Kidney (tissue), 14 donors: ENCODE measurements around the gene UBAP2L. TPM values are rescaled to one million over a fixed set of nuclear protein-coding genes. Genes with fewer than 3 reads are reported as not detected.

ENCODE experiments used
- DNase-seq, 5 donors: peaks; one replicate each; pipeline ENCODE4 v3.0.0-alpha.2; 2013 to 2020
- FAIRE-seq: peaks from 2 replicates; lab custom pipeline; 2012; peaks lifted over from hg19 to GRCh38; lab: Jason Lieb, UNC
- H3K27ac ChIP-seq, 2 donors: one replicate each; pipeline ENCODE4 v1.7.0; 2013; ENCODE audit warnings: low read depth in 2 of 2, low read length in 2 of 2, inconsistent platforms in 1 of 2
- H3K27me3 ChIP-seq: one replicate; pipeline ENCODE4 v1.7.1; 2013; ENCODE audit warnings: low read length, inconsistent platforms; ENCODE audit not compliant: control insufficient read depth, insufficient read depth
- H3K36me3 ChIP-seq, 3 donors: one replicate each; pipeline versions ENCODE4 v1.7.0 to v1.7.1; 2013; ENCODE audit warnings: low read length in 3 of 3, control low read depth in 1 of 3, inconsistent platforms in 1 of 3; ENCODE audit not compliant: insufficient read depth in 3 of 3, control insufficient read depth in 2 of 3
- H3K4me1 ChIP-seq, 3 donors: one replicate each; pipeline versions ENCODE4 v1.7.0 to v1.7.1; 2013; ENCODE audit warnings: low read length in 3 of 3, inconsistent platforms in 1 of 3, low read depth in 1 of 3; ENCODE audit not compliant: control insufficient read depth in 2 of 3, insufficient read depth in 2 of 3
- H3K4me3 ChIP-seq, 3 donors: one replicate each; pipeline versions ENCODE4 v1.7.0 to v1.8.1; 2013; ENCODE audit warnings: low read length in 3 of 3, control low read depth in 1 of 3, inconsistent platforms in 1 of 3
- H3K9ac ChIP-seq, 3 donors: one replicate each; pipeline versions ENCODE4 v1.7.0 to v1.7.1; 2013; ENCODE audit warnings: low read length in 3 of 3, control low read depth in 1 of 3, inconsistent platforms in 1 of 3
- H3K9me3 ChIP-seq, 3 donors: one replicate each; pipeline versions ENCODE4 v1.7.0 to v1.7.1; 2013; ENCODE audit warnings: low read length in 3 of 3, control low read depth in 1 of 3, inconsistent platforms in 1 of 3; ENCODE audit not compliant: control insufficient read depth in 2 of 3, insufficient read depth in 1 of 3
- intact Hi-C: fragments of 100-400 bp; cut with DNase I; formaldehyde crosslinking; loops from one replicate; pipeline ENCODE4 v1.11.1; 2022
- polyA plus RNA-seq: library from polyadenylated mRNA; stranded (reverse); fragments of 350-450 nt; fragmentation: Illumina TruSeq; extraction: RNeasy Lipid Tissue Mini Kit (QIAGEN cat#74804); gene quantifications from one replicate; pipeline ENCODE4 v1.2.3, GENCODE V29; 2014; ENCODE audit warnings: low read depth, low replicate concordance; ENCODE audit not compliant: insufficient read depth
- total RNA-seq: library from RNA; stranded (reverse); fragmentation: NEBNext Ultra II Directional; extraction: Animal tissue kit (Norgen Biotek cat#: 25700); gene quantifications from one replicate; pipeline ENCODE4 v1.2.1, GENCODE V29; 2021
- TF ChIP-seq, protein P1 (sequence below): IDR thresholded peaks from 3 replicates; pipeline ENCODE4 v1.5.1; 2012; ENCODE audit warnings: mild to moderate bottlenecking, moderate library complexity, borderline replicate concordance; ENCODE audit not compliant: insufficient read depth; ENCODE audit errors: extremely low read depth
- donor health status: control.
- donor health status: control.
- donor health status: control.
- donor health status: control.
- donor health status: control.
- donor health status: DM: yes; HTN: yes; CAD: no.
- donor health status: Normal renal cell carcinoma (clear cell type).

UBAP2L gene
- total and polyA plus RNA-seq, 2 donors from 2014 or later: 46.2 to 131 TPM

DNA sequence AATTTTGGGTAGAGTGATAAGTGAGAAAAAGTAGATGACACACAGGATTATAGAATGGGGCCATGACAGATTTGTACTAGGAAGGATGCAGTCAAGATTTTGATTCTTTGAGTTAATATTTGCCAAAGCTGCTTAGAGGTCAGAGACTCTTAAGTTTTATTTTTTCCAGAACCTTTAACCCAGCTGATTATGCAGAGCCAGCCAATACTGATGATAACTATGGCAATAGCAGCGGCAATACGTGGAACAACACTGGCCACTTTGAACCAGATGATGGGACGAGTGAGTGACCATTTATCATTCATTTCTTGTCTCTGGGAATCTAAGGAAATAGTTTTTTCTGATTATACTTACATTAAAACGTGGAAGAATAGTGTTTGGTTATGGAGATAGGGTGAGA is 16.1 kb downstream of the UBAP2L start:
- Histone ChIP-seq H3K4me3 (no peak overlapping the region), H3K9me3 (no peaks in the 10 kb centered on the region), H3K27ac (no peak overlapping the region), H3K9ac (no peak overlapping the region), H3K4me1 (no peaks in the 10 kb centered on the region), H3K36me3 (peaks cover 15 to 46% (median 40%) of the 10 kb centered on the region in 3 donors), H3K27me3 (no peaks in the 10 kb centered on the region)
- intact Hi-C loops: no loop called here
- FAIRE-seq (no peak), DNase-seq (no peak)
- TF ChIP-seq, protein P1, sequence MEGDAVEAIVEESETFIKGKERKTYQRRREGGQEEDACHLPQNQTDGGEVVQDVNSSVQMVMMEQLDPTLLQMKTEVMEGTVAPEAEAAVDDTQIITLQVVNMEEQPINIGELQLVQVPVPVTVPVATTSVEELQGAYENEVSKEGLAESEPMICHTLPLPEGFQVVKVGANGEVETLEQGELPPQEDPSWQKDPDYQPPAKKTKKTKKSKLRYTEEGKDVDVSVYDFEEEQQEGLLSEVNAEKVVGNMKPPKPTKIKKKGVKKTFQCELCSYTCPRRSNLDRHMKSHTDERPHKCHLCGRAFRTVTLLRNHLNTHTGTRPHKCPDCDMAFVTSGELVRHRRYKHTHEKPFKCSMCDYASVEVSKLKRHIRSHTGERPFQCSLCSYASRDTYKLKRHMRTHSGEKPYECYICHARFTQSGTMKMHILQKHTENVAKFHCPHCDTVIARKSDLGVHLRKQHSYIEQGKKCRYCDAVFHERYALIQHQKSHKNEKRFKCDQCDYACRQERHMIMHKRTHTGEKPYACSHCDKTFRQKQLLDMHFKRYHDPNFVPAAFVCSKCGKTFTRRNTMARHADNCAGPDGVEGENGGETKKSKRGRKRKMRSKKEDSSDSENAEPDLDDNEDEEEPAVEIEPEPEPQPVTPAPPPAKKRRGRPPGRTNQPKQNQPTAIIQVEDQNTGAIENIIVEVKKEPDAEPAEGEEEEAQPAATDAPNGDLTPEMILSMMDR: no peak

DNA sequence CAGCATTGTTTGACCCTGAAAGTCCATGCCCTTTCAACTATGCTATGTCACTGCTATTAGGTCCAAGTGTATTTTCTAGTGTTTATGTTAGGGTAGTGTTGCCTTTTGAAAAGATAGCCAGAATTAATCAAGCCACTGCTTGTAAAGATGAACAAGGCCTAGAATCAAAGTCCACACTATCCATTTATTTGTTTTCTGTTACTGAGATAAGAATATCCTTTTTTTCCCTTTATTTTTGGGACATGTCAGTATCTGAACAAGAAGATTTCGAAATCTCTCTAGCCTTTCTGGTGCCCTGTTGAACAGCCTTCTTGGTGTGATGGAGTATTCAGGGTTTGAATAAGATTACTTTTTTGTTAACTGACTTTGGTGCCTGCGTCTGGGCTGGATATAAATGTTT is 16.7 kb downstream of the UBAP2L start:
- intact Hi-C loops: no loop called here
- TF ChIP-seq, protein P1: no peak
- Histone ChIP-seq H3K9me3 (no peaks in the 10 kb centered on the region), H3K9ac (no peak overlapping the region), H3K27ac (no peak overlapping the region), H3K4me3 (no peak overlapping the region), H3K27me3 (no peaks in the 10 kb centered on the region), H3K4me1 (no peaks in the 10 kb centered on the region), H3K36me3 (peaks cover 15 to 49% (median 46%) of the 10 kb centered on the region in 3 donors)
- no peak for DNase-seq
- FAIRE-seq: no peak

DNA sequence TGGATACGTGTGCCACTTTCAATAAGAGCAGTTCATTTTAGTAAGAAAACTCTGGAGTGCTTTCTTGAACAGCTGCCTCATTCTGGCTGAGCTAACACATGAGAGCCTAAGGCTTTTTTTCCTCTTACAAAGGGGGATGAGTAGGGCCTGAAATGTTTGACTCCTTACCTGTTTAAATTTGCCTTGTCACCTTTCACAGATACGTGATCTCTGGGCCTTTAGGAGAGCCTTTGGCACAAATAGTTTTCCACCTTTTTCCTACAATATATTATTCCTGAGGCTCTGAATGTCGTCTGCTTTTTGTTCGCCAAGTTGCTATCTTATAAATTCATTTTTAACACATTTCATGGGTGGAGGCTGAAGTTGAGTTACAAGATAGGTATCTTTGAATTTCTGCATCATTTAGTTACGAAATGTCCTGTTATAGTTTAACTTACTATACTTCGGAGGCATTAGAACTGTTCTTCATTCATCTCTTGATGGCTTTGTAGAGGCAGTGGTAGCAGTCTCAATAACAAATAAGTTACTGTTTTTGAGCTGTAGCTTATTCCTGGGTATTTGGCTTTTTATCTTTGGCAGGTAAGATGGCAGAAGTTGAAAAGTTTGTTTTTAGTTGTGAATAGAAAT is 17.2 kb downstream of the UBAP2L start:
- no peaks in the 10 kb centered on the region for H3K27me3 ChIP-seq
- H3K4me1 ChIP-seq: no peaks in the 10 kb centered on the region
- TF ChIP-seq, protein P1: no peak
- H3K9ac ChIP-seq: no peak overlapping the region
- DNase-seq (no peak), FAIRE-seq (no peak)
- intact Hi-C loops: no loop called here
- no peak overlapping the region for H3K4me3 ChIP-seq
- peaks cover 16 to 52% (median 50%) of the 10 kb centered on the region in 3 donors for H3K36me3 ChIP-seq
- H3K27ac ChIP-seq: no peak overlapping the region
- H3K9me3 ChIP-seq: no peaks in the 10 kb centered on the region
